Neural cell (in vitro differentiated cells): ENCODE measurements around the gene SND1. TPM values are rescaled to one million over a fixed set of nuclear protein-coding genes. Genes with fewer than 3 reads are reported as not detected.

Source experiments
- H2AFZ ChIP-seq: fragments of 200-600, 300-800 bp; sonication (generic), shearing (Covaris generic); 2 replicates; pipeline ENCODE4 v1.6.0; 2014; ENCODE audit warnings: low read depth, mild to moderate bottlenecking, antibody characterized with exemption, low read length, moderate library complexity
- H3F3A ChIP-seq: fragments of 200-600 bp; shearing (Covaris generic); 2 replicates; pipeline ENCODE4 v1.6.1; 2016; ENCODE audit warnings: mild to moderate bottlenecking, moderate library complexity, mixed read lengths, antibody characterized with exemption, low read length; ENCODE audit not compliant: insufficient read depth, poor library complexity, severe bottlenecking
- H3K27ac ChIP-seq: fragments of 200-600, 300-800 bp; sonication (generic), shearing (Covaris generic); 2 replicates; pipeline ENCODE4 v1.5.1; 2014; ENCODE audit warnings: mild to moderate bottlenecking, low read length, moderate library complexity
- H3K27me3 ChIP-seq: fragments of 300-800, 200-600 bp; sonication (generic), shearing (Covaris generic); 2 replicates; pipeline ENCODE4 v1.6.0; 2014; ENCODE audit warnings: mild to moderate bottlenecking, low read depth, low read length, moderate library complexity; ENCODE audit not compliant: insufficient read depth
- H3K36me3 ChIP-seq: fragments of 300-800, 200-600 bp; sonication (generic), shearing (Covaris generic); 2 replicates; pipeline ENCODE4 v1.5.1; 2014; ENCODE audit warnings: mild to moderate bottlenecking, antibody characterized with exemption, low read length, moderate library complexity; ENCODE audit not compliant: insufficient read depth
- H3K4me2 ChIP-seq: fragments of 300-800, 200-600 bp; sonication (generic), shearing (Covaris generic); 2 replicates; pipeline ENCODE4 v1.6.0; 2014; ENCODE audit warnings: mild to moderate bottlenecking, low read length
- H3K4me3 ChIP-seq: fragments of 300-800, 200-600 bp; sonication (generic), shearing (Covaris generic); 2 replicates; pipeline ENCODE4 v1.5.1; 2014; ENCODE audit warnings: mild to moderate bottlenecking, low read length, moderate library complexity
- H3K79me2 ChIP-seq: fragments of 200-600 bp; shearing (Covaris generic); replicated peaks from 2 replicates; pipeline ENCODE4 v1.6.0; 2014; ENCODE audit warnings: mild to moderate bottlenecking, low read length, moderate library complexity; ENCODE audit not compliant: insufficient read depth
- H3K9ac ChIP-seq: fragments of 300-800, 200-600 bp; sonication (generic), shearing (Covaris generic); 2 replicates; pipeline ENCODE4 v1.6.1; 2016; ENCODE audit warnings: mild to moderate bottlenecking, low read length, mixed read lengths
- H3K9me2 ChIP-seq: fragments of 200-600 bp; shearing (Covaris generic); 2 replicates; pipeline ENCODE4 v1.6.1; 2016; ENCODE audit warnings: mild to moderate bottlenecking, low read length, mixed read lengths; ENCODE audit not compliant: insufficient read depth
- H3K9me3 ChIP-seq: fragments of 200-600, 300-800 bp; sonication (generic), shearing (Covaris generic); 2 replicates; pipeline ENCODE4 v1.6.1; 2016; ENCODE audit warnings: mild to moderate bottlenecking, mixed run types, low read length, moderate library complexity, mixed read lengths
- H4K20me1 ChIP-seq: fragments of 200-600 bp; shearing (Covaris generic); 2 replicates; pipeline ENCODE4 v1.6.1; 2016; ENCODE audit warnings: mild to moderate bottlenecking, mixed run types; ENCODE audit not compliant: insufficient read depth
- CTCF ChIP-seq: fragments of 450-650 bp; IDR thresholded peaks from 2 replicates; pipeline ENCODE4 v1.5.1; 2014; ENCODE audit warnings: antibody characterized with exemption, mild to moderate bottlenecking, moderate library complexity; ENCODE audit not compliant: poor library complexity, severe bottlenecking
- EP300 ChIP-seq: fragments of 450-650 bp; conservative IDR thresholded peaks from 2 replicates; pipeline ENCODE4 v1.6.1; 2014; ENCODE audit warnings: antibody characterized with exemption, mild to moderate bottlenecking, moderate library complexity; ENCODE audit not compliant: poor library complexity, severe bottlenecking
- EZH2 ChIP-seq: fragments of 200-600, 300-800 bp; shearing (Covaris generic), sonication (generic); IDR thresholded peaks from 2 replicates; pipeline ENCODE4 v1.6.1; 2014; ENCODE audit warnings: antibody characterized with exemption, low read length, borderline replicate concordance, mild to moderate bottlenecking; ENCODE audit not compliant: insufficient read depth, poor library complexity, severe bottlenecking
- MXI1 ChIP-seq: fragments of 450-650 bp; conservative IDR thresholded peaks from 2 replicates; pipeline ENCODE4 v1.6.1; 2014; ENCODE audit warnings: antibody characterized with exemption, mild to moderate bottlenecking; ENCODE audit not compliant: poor library complexity, severe bottlenecking
- POLR2AphosphoS5 ChIP-seq: IDR thresholded peaks from 2 replicates; pipeline ENCODE4 v1.6.1; 2012
- RAD21 ChIP-seq: fragments of 450-650 bp; conservative IDR thresholded peaks from 2 replicates; pipeline ENCODE4 v1.6.1; 2014; ENCODE audit warnings: antibody characterized with exemption, mild to moderate bottlenecking, moderate library complexity
- REST ChIP-seq: IDR thresholded peaks from 2 replicates; pipeline ENCODE4 v1.6.1; 2012; ENCODE audit warnings: borderline replicate concordance
- SMC3 ChIP-seq: fragments of 450-650 bp; conservative IDR thresholded peaks from 2 replicates; pipeline ENCODE4 v1.6.1; 2014; ENCODE audit warnings: antibody characterized with exemption, mild to moderate bottlenecking, moderate library complexity; ENCODE audit not compliant: poor library complexity
- TAF1 ChIP-seq: IDR thresholded peaks from 2 replicates; pipeline ENCODE4 v1.6.1; 2012; ENCODE audit warnings: low read depth
- polyA plus RNA-seq: library from polyadenylated mRNA; depleted of rRNA; stranded (reverse); fragments of >200 nt; gene quantifications from 2 replicates; pipeline ENCODE4 v1.2.3, GENCODE V29; 2014

The SND1 gene
- polyA plus RNA-seq, 1 donor from 2014 or later: 37.4 TPM

- Histone ChIP-seq H3K9ac (no peak overlapping the region), H3K9me2 (no peaks in the 10 kb centered on the region), H2AFZ (no peak overlapping the region), H3K27me3 (no peaks in the 10 kb centered on the region), H3K4me2 (no peak overlapping the region), H3K27ac (no peak overlapping the region), H3F3A (no peaks in the 10 kb centered on the region), H3K36me3 (peaks cover 4% of the 10 kb centered on the region), H3K79me2 (peaks cover 3% of the 10 kb centered on the region), H4K20me1 (no peaks in the 10 kb centered on the region), H3K9me3 (no peaks in the 10 kb centered on the region), H3K4me3 (no peak overlapping the region)
- TF ChIP-seq EP300 (no peak), MXI1 (no peak), REST (no peak), RAD21 (no peak), EZH2 (no peak), CTCF (no peak), TAF1 (no peak), SMC3 (no peak), POLR2AphosphoS5 (no peak)
Measured at GRCh38 chr7:128011131-128011661, 359.2 kb downstream of the SND1 start.

- Histone ChIP-seq H3K36me3 (no peaks in the 10 kb centered on the region), H3K27me3 (no peaks in the 10 kb centered on the region), H3K27ac (no peak overlapping the region), H3K4me3 (no peak overlapping the region), H2AFZ (no peak overlapping the region), H4K20me1 (no peaks in the 10 kb centered on the region), H3K9me3 (no peaks in the 10 kb centered on the region), H3K79me2 (peaks cover 8% of the 10 kb centered on the region), H3K4me2 (no peak overlapping the region), H3F3A (no peaks in the 10 kb centered on the region), H3K9ac (no peak overlapping the region), H3K9me2 (no peaks in the 10 kb centered on the region)
- TF ChIP-seq RAD21 (no peak), EZH2 (no peak), POLR2AphosphoS5 (no peak), MXI1 (no peak), SMC3 (no peak), REST (no peak), EP300 (no peak), TAF1 (no peak), CTCF (no peak)
Measured at GRCh38 chr7:128014811-128015210, 362.8 kb downstream of the SND1 start.
